ENCODE results near the gene SCGB3A2. TPM values are rescaled to one million over a fixed set of nuclear protein-coding genes. Genes with fewer than 3 reads are reported as not detected.

The SCGB3A2 gene, protein sequence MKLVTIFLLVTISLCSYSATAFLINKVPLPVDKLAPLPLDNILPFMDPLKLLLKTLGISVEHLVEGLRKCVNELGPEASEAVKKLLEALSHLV
- 0.39 TPM for total RNA-seq (2021; ENCODE audit: unreplicated experiment)
- not detected for polyA plus RNA-seq (2012; ENCODE audit: insufficient read length)
- not detected for Bru-seq, nascent RNA
- BruChase-seq, experiment 1, labeled RNA remaining after a 2-hour chase = not detected
- BruChase-seq, experiment 2, labeled RNA remaining after a 6-hour chase = not detected
- long read RNA-seq = 0 reads

DNA sequence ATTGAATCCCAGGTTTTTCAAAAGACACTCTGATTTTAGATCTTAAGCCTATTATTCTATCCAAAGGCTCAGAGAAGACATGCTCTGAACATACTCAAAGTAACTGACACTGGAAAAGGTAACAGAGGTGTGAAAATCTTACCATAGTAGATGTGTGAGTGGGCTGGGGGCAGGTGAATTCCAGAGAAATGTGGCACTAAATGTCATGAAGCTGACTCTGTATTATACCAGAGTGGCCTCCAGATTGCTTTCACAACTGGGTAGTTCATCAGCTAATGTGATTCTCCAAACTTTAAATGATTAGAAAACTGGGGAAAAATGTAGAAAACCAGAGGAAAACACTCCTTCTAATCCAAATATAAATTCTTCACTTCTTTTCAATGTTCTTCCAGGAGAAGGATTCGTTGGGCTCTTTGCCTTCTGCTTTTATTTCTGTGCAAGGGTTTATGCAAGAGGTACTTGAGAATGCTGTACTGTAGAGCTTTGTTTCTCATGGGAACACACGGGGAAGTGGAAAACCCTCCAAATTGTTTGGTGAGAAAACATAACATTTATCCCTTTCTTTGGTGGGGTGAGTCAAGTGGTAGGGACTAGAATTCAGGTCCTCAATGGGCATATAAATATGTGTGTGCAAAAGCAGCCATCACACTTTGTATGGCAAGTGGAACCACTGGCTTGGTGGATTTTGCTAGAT, at the start of gene SCGB3A2:
SCGB3A2 (plus strand) TSS at position 646 of the 694 bp plus-strand sequence. CDS start 93 bp downstream, outside the sequence.
- POLR2A ChIA-PET = no interaction called here
- no peaks in the 10 kb centered on the region for H3K9me3 ChIP-seq (ENCODE audit: control insufficient read depth, insufficient read depth, low read depth, low read length)
- intact Hi-C loops (cut with micrococcal nuclease; ENCODE audit: unreplicated experiment) (no loop called here), in situ Hi-C loops (cut with HindIII; ENCODE audit: low pct_unique_long_range_greater_than_20kb, low sequenced_read_pairs) (no loop called here)
- no peaks in the 10 kb centered on the region for H3K4me1 ChIP-seq (ENCODE audit: control insufficient read depth, insufficient read depth, low read length)
- no peak within 1 kb of the TSS for H3K27ac ChIP-seq (ENCODE audit: low read length)
- DNase-seq (ENCODE audit: low read depth, low spot score) (no peak), ATAC-seq (no peak)
- CTCF ChIA-PET = no interaction called here
- TF ChIP-seq SIN3A (IDR thresholded peaks at IDR 0.05; ENCODE audit: borderline replicate concordance, insufficient read depth, low read depth, low read length) (no peak), TCF7L2 (IDR thresholded peaks at IDR 0.05; ENCODE audit: low read depth, low read length) (no peak), POLR2AphosphoS5 (IDR thresholded peaks at IDR 0.05; ENCODE audit: low read depth, low read length) (no peak)
- TF ChIP-seq, protein P1, sequence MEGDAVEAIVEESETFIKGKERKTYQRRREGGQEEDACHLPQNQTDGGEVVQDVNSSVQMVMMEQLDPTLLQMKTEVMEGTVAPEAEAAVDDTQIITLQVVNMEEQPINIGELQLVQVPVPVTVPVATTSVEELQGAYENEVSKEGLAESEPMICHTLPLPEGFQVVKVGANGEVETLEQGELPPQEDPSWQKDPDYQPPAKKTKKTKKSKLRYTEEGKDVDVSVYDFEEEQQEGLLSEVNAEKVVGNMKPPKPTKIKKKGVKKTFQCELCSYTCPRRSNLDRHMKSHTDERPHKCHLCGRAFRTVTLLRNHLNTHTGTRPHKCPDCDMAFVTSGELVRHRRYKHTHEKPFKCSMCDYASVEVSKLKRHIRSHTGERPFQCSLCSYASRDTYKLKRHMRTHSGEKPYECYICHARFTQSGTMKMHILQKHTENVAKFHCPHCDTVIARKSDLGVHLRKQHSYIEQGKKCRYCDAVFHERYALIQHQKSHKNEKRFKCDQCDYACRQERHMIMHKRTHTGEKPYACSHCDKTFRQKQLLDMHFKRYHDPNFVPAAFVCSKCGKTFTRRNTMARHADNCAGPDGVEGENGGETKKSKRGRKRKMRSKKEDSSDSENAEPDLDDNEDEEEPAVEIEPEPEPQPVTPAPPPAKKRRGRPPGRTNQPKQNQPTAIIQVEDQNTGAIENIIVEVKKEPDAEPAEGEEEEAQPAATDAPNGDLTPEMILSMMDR (IDR thresholded peaks at IDR 0.05) = no peak
- TF ChIP-seq, protein P2, sequence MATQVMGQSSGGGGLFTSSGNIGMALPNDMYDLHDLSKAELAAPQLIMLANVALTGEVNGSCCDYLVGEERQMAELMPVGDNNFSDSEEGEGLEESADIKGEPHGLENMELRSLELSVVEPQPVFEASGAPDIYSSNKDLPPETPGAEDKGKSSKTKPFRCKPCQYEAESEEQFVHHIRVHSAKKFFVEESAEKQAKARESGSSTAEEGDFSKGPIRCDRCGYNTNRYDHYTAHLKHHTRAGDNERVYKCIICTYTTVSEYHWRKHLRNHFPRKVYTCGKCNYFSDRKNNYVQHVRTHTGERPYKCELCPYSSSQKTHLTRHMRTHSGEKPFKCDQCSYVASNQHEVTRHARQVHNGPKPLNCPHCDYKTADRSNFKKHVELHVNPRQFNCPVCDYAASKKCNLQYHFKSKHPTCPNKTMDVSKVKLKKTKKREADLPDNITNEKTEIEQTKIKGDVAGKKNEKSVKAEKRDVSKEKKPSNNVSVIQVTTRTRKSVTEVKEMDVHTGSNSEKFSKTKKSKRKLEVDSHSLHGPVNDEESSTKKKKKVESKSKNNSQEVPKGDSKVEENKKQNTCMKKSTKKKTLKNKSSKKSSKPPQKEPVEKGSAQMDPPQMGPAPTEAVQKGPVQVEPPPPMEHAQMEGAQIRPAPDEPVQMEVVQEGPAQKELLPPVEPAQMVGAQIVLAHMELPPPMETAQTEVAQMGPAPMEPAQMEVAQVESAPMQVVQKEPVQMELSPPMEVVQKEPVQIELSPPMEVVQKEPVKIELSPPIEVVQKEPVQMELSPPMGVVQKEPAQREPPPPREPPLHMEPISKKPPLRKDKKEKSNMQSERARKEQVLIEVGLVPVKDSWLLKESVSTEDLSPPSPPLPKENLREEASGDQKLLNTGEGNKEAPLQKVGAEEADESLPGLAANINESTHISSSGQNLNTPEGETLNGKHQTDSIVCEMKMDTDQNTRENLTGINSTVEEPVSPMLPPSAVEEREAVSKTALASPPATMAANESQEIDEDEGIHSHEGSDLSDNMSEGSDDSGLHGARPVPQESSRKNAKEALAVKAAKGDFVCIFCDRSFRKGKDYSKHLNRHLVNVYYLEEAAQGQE (IDR thresholded peaks at IDR 0.05; ENCODE audit: insufficient read depth in 1 of 2, low read depth in 2 of 2, low read length in 1 of 2) = no peak
- H3K36me3 ChIP-seq (ENCODE audit: control insufficient read depth, insufficient read depth, low read length) = no peaks in the 10 kb centered on the region
- H3K27me3 ChIP-seq (ENCODE audit: control insufficient read depth, insufficient read depth, low read length) = no peaks in the 10 kb centered on the region
- no TSS peak for BruUV-seq (replicated peaks)
- no peak within 1 kb of the TSS for H3K4me3 ChIP-seq (ENCODE audit: low read depth in 2 of 2, low read length in 2 of 2)

DNA sequence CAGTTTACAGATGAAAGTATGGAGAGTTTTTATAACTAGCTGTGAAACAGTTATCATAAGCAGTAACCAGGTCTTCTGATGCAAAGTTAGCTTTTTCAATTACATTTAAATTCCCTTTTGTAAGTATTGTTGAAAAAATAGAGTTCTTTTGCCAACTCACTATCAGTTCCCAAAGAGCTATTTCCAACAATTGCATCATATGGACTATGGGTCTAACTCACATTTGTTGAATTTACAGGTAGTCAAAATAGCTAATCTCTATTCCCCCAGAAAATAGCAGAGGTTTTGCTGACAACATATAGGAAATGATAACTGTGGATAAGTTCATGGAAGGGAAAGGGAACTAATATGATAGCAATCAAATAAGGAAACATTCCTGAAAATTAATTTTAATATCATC, 48.5 kb upstream of the SCGB3A2 start:
- ChIA-PET CTCF (no interaction called here), POLR2A (no interaction called here)
- intact Hi-C loops (cut with micrococcal nuclease; ENCODE audit: unreplicated experiment) (no loop called here), in situ Hi-C loops (cut with HindIII; ENCODE audit: low pct_unique_long_range_greater_than_20kb, low sequenced_read_pairs) (no loop called here)
- no TSS peak for BruUV-seq (replicated peaks)
- no peaks in the 10 kb centered on the region for H3K4me1 ChIP-seq (ENCODE audit: control insufficient read depth, insufficient read depth, low read length)
- H3K9me3 ChIP-seq (ENCODE audit: control insufficient read depth, insufficient read depth, low read depth, low read length) = no peaks in the 10 kb centered on the region
- H3K27me3 ChIP-seq (ENCODE audit: control insufficient read depth, insufficient read depth, low read length) = no peaks in the 10 kb centered on the region
- no peak for DNase-seq (ENCODE audit: low read depth, low spot score)
- no peak for ATAC-seq
- H3K4me3 ChIP-seq (ENCODE audit: low read depth in 2 of 2, low read length in 2 of 2) = no peak overlapping the region
- H3K27ac ChIP-seq (ENCODE audit: low read length) = no peak overlapping the region
- no peak for TF ChIP-seq SIN3A (IDR thresholded peaks at IDR 0.05; ENCODE audit: borderline replicate concordance, insufficient read depth, low read depth, low read length)
- TF ChIP-seq, protein P2 (IDR thresholded peaks at IDR 0.05; ENCODE audit: insufficient read depth in 1 of 2, low read depth in 2 of 2, low read length in 1 of 2) = no peak
- TF ChIP-seq POLR2AphosphoS5 (IDR thresholded peaks at IDR 0.05; ENCODE audit: low read depth, low read length) = no peak
- TF ChIP-seq TCF7L2 (IDR thresholded peaks at IDR 0.05; ENCODE audit: low read depth, low read length) = no peak
- no peaks in the 10 kb centered on the region for H3K36me3 ChIP-seq (ENCODE audit: control insufficient read depth, insufficient read depth, low read length)
